ENCODE measurements around the gene EPN2. TPM values are rescaled to one million over a fixed set of nuclear protein-coding genes. Genes with fewer than 3 reads are reported as not detected.

Gene EPN2
- total and polyA plus RNA-seq, 2 experiments from 2014 or later: 19.0 to 35.9 TPM

DNA sequence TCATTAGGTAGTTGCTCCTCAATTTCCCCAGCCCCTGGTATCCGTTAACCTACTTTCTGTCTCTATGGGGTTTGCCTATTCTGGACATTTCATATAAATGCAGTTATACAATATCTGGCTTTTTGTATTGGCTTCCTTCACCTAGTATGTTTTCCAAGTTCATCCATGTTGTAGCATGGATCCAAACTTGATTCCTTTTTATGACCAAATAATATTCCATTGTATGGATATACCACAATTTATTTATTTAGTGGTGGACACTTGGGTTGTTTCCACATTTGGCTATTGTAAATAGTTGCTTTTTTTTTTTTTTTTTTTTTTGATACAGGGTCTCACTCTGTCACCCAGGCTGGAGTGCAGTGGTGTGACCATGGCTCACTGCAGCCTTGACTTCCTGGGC, 15.9 kb downstream of the EPN2 start:
- no peak overlapping the region for H3K4me3 ChIP-seq
- no peaks in the 10 kb centered on the region for H3K36me3 ChIP-seq (replicated peaks; ENCODE audit: insufficient read depth, low read depth)
- peaks cover 99% of the 10 kb centered on the region for H3K79me2 ChIP-seq
- no peaks in the 10 kb centered on the region for H3K9me2 ChIP-seq (replicated peaks; ENCODE audit: insufficient read depth)
- H3K9me3 ChIP-seq (ENCODE audit: low read depth): no peaks in the 10 kb centered on the region
- H3K4me1 ChIP-seq (ENCODE audit: insufficient read depth): peaks cover 17% of the 10 kb centered on the region
- H3K4me2 ChIP-seq: no peak overlapping the region
- no peak for DNase-seq (ENCODE audit: low spot score)
- no peak overlapping the region for H3K27ac ChIP-seq
- peaks cover 56% of the 10 kb centered on the region for H4K20me1 ChIP-seq (ENCODE audit: insufficient read depth, poor library complexity, severe bottlenecking)
- H3K27me3 ChIP-seq: no peaks in the 10 kb centered on the region
- H2AFZ ChIP-seq: no peak overlapping the region
- TF ChIP-seq, protein P1, sequence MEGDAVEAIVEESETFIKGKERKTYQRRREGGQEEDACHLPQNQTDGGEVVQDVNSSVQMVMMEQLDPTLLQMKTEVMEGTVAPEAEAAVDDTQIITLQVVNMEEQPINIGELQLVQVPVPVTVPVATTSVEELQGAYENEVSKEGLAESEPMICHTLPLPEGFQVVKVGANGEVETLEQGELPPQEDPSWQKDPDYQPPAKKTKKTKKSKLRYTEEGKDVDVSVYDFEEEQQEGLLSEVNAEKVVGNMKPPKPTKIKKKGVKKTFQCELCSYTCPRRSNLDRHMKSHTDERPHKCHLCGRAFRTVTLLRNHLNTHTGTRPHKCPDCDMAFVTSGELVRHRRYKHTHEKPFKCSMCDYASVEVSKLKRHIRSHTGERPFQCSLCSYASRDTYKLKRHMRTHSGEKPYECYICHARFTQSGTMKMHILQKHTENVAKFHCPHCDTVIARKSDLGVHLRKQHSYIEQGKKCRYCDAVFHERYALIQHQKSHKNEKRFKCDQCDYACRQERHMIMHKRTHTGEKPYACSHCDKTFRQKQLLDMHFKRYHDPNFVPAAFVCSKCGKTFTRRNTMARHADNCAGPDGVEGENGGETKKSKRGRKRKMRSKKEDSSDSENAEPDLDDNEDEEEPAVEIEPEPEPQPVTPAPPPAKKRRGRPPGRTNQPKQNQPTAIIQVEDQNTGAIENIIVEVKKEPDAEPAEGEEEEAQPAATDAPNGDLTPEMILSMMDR (IDR thresholded peaks at IDR 0.05; ENCODE audit: poor library complexity): no peak
- TF ChIP-seq EZH2phosphoT487 (IDR thresholded peaks at IDR 0.05; ENCODE audit: low read depth, severe bottlenecking, unreplicated experiment) (no peak), EZH2 (IDR thresholded peaks at IDR 0.05; ENCODE audit: borderline replicate concordance) (no peak)
- WGBS (ENCODE audit: low lambda C conversion rate, missing lambda C conversion rate): 100% methylated on average over 1 of the region's 1 CpG

DNA sequence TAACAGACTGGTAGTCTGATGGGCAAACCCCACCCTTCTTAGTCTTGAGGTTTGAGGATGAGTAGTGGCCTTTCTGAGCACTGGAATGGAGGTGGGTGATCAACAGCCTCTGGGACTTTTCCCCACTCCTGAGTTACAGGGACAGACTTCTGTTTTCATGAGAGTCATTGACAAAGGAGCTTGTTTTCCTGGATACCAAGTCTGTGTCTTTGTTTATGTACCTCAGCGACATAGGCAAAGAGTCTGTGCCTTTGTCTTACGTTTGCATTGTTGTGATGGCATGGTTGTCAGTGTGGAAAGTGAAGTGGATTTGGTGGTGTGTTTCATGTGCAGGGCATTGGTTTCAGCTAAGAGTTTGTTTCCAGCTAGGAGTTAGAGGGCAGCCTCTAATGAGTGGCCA, 17.5 kb downstream of the EPN2 start:
- no peak overlapping the region for H2AFZ ChIP-seq
- H3K9me2 ChIP-seq (replicated peaks; ENCODE audit: insufficient read depth): no peaks in the 10 kb centered on the region
- WGBS (ENCODE audit: low lambda C conversion rate, missing lambda C conversion rate): 90% methylated on average over 2 of the region's 2 CpGs
- DNase-seq (ENCODE audit: low spot score): no peak
- H3K36me3 ChIP-seq (replicated peaks; ENCODE audit: insufficient read depth, low read depth): no peaks in the 10 kb centered on the region
- H4K20me1 ChIP-seq (ENCODE audit: insufficient read depth, poor library complexity, severe bottlenecking): peaks cover 41% of the 10 kb centered on the region
- H3K27me3 ChIP-seq: no peaks in the 10 kb centered on the region
- H3K27ac ChIP-seq: no peak overlapping the region
- peaks cover 1% of the 10 kb centered on the region for H3K4me1 ChIP-seq (ENCODE audit: insufficient read depth)
- H3K4me3 ChIP-seq: no peak overlapping the region
- TF ChIP-seq EZH2phosphoT487 (IDR thresholded peaks at IDR 0.05; ENCODE audit: low read depth, severe bottlenecking, unreplicated experiment) (no peak), EZH2 (IDR thresholded peaks at IDR 0.05; ENCODE audit: borderline replicate concordance) (no peak)
- TF ChIP-seq, protein P1 (IDR thresholded peaks at IDR 0.05; ENCODE audit: poor library complexity): no peak
- H3K79me2 ChIP-seq: peaks cover 99% of the 10 kb centered on the region
- H3K4me2 ChIP-seq: no peak overlapping the region
- no peaks in the 10 kb centered on the region for H3K9me3 ChIP-seq (ENCODE audit: low read depth)

DNA sequence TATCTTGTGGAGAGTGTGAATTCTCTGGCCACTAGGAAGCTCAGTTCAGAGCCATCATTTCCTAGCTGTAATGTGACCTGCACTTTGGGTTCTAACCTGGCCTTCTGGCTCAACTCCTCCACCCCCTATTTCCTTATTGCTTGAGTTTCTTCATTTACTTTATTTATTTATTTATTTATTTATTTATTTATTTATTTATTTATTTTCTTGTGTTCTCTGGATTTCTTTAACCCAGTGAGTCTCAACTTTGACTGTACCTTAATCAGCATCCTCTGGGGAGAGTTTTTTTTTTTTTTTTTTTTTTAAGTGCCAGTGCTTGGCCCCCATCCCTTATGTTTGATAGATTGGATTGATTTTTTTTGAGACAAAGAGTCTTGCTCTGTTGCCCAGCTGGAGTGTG, 18.1 kb downstream of the EPN2 start:
- DNase-seq (ENCODE audit: low spot score): no peak
- Histone ChIP-seq H4K20me1 (ENCODE audit: insufficient read depth, poor library complexity, severe bottlenecking) (peaks cover 35% of the 10 kb centered on the region), H3K4me3 (no peak overlapping the region), H3K9me3 (ENCODE audit: low read depth) (no peaks in the 10 kb centered on the region), H3K9me2 (replicated peaks; ENCODE audit: insufficient read depth) (no peaks in the 10 kb centered on the region), H3K36me3 (replicated peaks; ENCODE audit: insufficient read depth, low read depth) (no peaks in the 10 kb centered on the region), H3K79me2 (peaks cover 99% of the 10 kb centered on the region), H2AFZ (no peak overlapping the region), H3K27me3 (no peaks in the 10 kb centered on the region), H3K27ac (no peak overlapping the region), H3K4me2 (no peak overlapping the region), H3K4me1 (ENCODE audit: insufficient read depth) (no peaks in the 10 kb centered on the region)
- TF ChIP-seq EZH2phosphoT487 (IDR thresholded peaks at IDR 0.05; ENCODE audit: low read depth, severe bottlenecking, unreplicated experiment): no peak
- TF ChIP-seq EZH2 (IDR thresholded peaks at IDR 0.05; ENCODE audit: borderline replicate concordance): no peak
- TF ChIP-seq, protein P1 (IDR thresholded peaks at IDR 0.05; ENCODE audit: poor library complexity): no peak

DNA sequence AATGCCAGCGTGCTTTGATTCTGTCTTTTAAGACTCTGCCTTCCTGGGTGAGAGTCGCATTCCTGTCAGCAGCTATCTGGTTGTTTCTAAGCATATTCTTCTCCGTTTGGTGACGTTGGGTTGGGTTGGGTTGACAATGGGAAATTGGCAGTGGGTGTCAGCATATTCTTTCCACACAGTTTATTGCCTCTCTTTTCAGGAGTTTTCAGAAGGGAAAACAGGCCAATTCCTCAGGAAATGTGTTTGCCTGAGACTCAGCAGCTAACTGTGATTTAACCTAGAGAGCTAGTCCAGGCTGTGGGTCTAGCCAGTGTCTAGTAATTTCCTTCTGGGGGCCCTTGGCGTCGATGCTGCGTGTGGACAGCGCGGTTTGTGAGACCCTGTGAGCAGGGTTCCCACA, 21.2 kb downstream of the EPN2 start:
- peaks cover 98% of the 10 kb centered on the region for H3K79me2 ChIP-seq

More for the DNA sequence above, 21.2 kb downstream of the EPN2 start:
- Histone ChIP-seq H2AFZ (no peak overlapping the region), H4K20me1 (ENCODE audit: insufficient read depth, poor library complexity, severe bottlenecking) (peaks cover 27% of the 10 kb centered on the region), H3K27ac (no peak overlapping the region), H3K27me3 (no peaks in the 10 kb centered on the region), H3K4me2 (no peak overlapping the region), H3K9me2 (replicated peaks; ENCODE audit: insufficient read depth) (no peaks in the 10 kb centered on the region), H3K4me3 (no peak overlapping the region), H3K4me1 (ENCODE audit: insufficient read depth) (peaks cover 12% of the 10 kb centered on the region), H3K36me3 (replicated peaks; ENCODE audit: insufficient read depth, low read depth) (no peaks in the 10 kb centered on the region), H3K9me3 (ENCODE audit: low read depth) (no peaks in the 10 kb centered on the region)
- no peak for TF ChIP-seq EZH2 (IDR thresholded peaks at IDR 0.05; ENCODE audit: borderline replicate concordance)
- TF ChIP-seq, protein P1 (IDR thresholded peaks at IDR 0.05; ENCODE audit: poor library complexity): no peak
- TF ChIP-seq EZH2phosphoT487 (IDR thresholded peaks at IDR 0.05; ENCODE audit: low read depth, severe bottlenecking, unreplicated experiment): no peak
- WGBS (ENCODE audit: low lambda C conversion rate, missing lambda C conversion rate): 93% methylated on average over 9 of the region's 9 CpGs
- DNase-seq (ENCODE audit: low spot score): no peak

All from hepatocyte (in vitro differentiated cells).